Stomach (tissue), 9 donors: ENCODE measurements around the gene SCNN1B. TPM values are rescaled to one million over a fixed set of nuclear protein-coding genes. Genes with fewer than 3 reads are reported as not detected.

Experiments
- DNase-seq, 2 donors: peaks; one replicate each; pipeline versions ENCODE4 v3.0.0 to v3.0.0-alpha.2; 2013 to 2019
- H3K27ac ChIP-seq, 5 donors: fragments of 200-600 bp in 4 of 5; sonication (generic) in 4 of 5; one replicate each; pipeline ENCODE4 v1.5.1; 2013 to 2019; ENCODE audit warnings: mild to moderate bottlenecking in 1 of 5, moderate library complexity in 1 of 5
- H3K27me3 ChIP-seq, 3 donors: fragments of 200-600 bp; sonication (generic); one replicate each; pipeline ENCODE4 v1.5.1; 2017 to 2019; ENCODE audit warnings: mixed run types in 1 of 3
- H3K36me3 ChIP-seq, 4 donors: fragments of 200-600 bp; sonication (generic); 1 replicate in 3 of 4; 2 replicates in 1 of 4; pipeline ENCODE4 v1.5.1; 2016 to 2019
- H3K4me1 ChIP-seq, 4 donors: fragments of 200-600 bp; sonication (generic); one replicate each; pipeline ENCODE4 v1.5.1; 2016 to 2019
- H3K4me3 ChIP-seq, 4 donors: fragments of 200-600 bp; sonication (generic) in 3 of 4; one replicate each; pipeline ENCODE4 v1.5.1; 2016 to 2019; ENCODE audit warnings: mild to moderate bottlenecking in 1 of 4
- H3K9me3 ChIP-seq, 4 donors: fragments of 200-600 bp; sonication (generic); one replicate each; pipeline ENCODE4 v1.5.1; 2016 to 2019
- CTCF ChIP-seq, 7 experiments: fragments of 450-650 bp in 4 of 7; fragments of 200-600 bp in 3 of 7; sonication (generic) in 3 of 7; IDR thresholded peaks; one replicate each; pipeline ENCODE4 v1.5.1; 2016 to 2019; ENCODE audit warnings: antibody characterized with exemption in 7 of 7, control low read depth in 2 of 7, mild to moderate bottlenecking in 1 of 7
- EP300 ChIP-seq: sonication (generic); formaldehyde crosslinking; IDR thresholded peaks from one replicate; pipeline ENCODE4 v1.6.1; 2017; ENCODE audit warnings: antibody characterized with exemption
- POLR2A ChIP-seq, 4 donors: fragments of 450-650 bp; IDR thresholded peaks; one replicate each; pipeline ENCODE4 v1.6.1; 2016; ENCODE audit warnings: antibody characterized with exemption in 4 of 4, control low read depth in 2 of 4, mild to moderate bottlenecking in 1 of 4, moderate library complexity in 1 of 4
- POLR2AphosphoS5 ChIP-seq, 3 donors: sonication (generic); formaldehyde crosslinking; IDR thresholded peaks; one replicate each; pipeline ENCODE4 v1.6.1; 2016; ENCODE audit warnings: antibody characterized with exemption in 3 of 3
- WGBS, 5 donors: extraction: QIAGEN DNeasy Blood & Tissue Kit in 3 of 5; methylation state at CpG; one replicate each; pipeline versions ENCODE4 v1.1.5 to v1.1.7; 2013 to 2018; 5-methylcytosine and 5-hydroxymethylcytosine counted together
- intact Hi-C: fragments of 100-400 bp; cut with DNase I; formaldehyde crosslinking; loops from one replicate; pipeline ENCODE4 v1.15.1; 2023; ENCODE audit warnings: low total_unique reads
- polyA plus RNA-seq, 3 donors: library from polyadenylated mRNA; stranded (reverse); fragments of 200-250 nt; gene quantifications; one replicate each; pipeline ENCODE4 v1.2.3, GENCODE V29; 2013
- total RNA-seq, 5 donors: library from RNA; depleted of rRNA; stranded (reverse); fragments of >200 nt; gene quantifications; one replicate each; pipeline versions ENCODE4 v1.1.0 to v1.2.3, GENCODE V29; 2014 to 2016
- donor health status: healthy with polysubstance abuse.
- donor health status: Bipolar disorder and iron deficiency.
- donor health status: healthy.

Gene SCNN1B
- total and polyA plus RNA-seq, 8 donors: 4.1 to 97.3 (median 21.8) TPM

DNA sequence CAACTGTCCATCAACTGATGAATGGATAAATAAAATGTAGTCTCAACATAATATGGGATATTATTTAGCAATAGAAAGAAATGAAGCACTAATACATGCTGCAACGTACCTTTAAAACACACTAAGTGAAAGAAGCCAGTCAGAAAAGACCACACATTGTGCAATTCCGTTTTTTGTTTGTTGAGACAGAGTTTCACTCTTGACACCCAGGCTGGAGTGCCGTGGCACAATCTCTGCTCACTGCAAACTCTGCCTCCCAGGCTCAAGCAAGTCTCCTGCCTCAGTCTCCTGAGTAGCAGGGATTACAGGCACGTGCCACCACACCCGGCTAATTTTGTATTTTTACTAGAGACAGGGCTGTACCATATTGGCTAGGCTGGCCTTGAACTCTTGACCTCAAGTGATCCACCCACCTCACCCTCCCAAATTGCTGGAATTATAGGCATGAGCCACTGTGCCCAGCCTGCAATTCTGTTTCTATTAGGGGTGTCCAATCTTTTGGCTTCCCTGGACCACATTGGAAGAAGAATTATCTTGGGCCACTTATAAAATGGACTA, 40.1 kb downstream of the SCNN1B start:
- no peak for DNase-seq
- Histone ChIP-seq H3K27ac (no peak overlapping the region), H3K9me3 (no peaks in the 10 kb centered on the region), H3K27me3 (peaks cover 0 to 7% (median 0%) of the 10 kb centered on the region in 3 donors), H3K4me3 (no peak overlapping the region), H3K4me1 (no peaks in the 10 kb centered on the region), H3K36me3 (no peaks in the 10 kb centered on the region)
- 54 to 73% (median 61%) methylated on average over 5 of the region's 5 CpGs for WGBS, 5 donors
- TF ChIP-seq POLR2A (IDR thresholded peaks at IDR 0.05) (no peak), EP300 (no peak), CTCF (IDR thresholded peaks at IDR 0.05) (no peak), POLR2AphosphoS5 (IDR thresholded peaks at IDR 0.05) (no peak)
- intact Hi-C loops: no loop called here

DNA sequence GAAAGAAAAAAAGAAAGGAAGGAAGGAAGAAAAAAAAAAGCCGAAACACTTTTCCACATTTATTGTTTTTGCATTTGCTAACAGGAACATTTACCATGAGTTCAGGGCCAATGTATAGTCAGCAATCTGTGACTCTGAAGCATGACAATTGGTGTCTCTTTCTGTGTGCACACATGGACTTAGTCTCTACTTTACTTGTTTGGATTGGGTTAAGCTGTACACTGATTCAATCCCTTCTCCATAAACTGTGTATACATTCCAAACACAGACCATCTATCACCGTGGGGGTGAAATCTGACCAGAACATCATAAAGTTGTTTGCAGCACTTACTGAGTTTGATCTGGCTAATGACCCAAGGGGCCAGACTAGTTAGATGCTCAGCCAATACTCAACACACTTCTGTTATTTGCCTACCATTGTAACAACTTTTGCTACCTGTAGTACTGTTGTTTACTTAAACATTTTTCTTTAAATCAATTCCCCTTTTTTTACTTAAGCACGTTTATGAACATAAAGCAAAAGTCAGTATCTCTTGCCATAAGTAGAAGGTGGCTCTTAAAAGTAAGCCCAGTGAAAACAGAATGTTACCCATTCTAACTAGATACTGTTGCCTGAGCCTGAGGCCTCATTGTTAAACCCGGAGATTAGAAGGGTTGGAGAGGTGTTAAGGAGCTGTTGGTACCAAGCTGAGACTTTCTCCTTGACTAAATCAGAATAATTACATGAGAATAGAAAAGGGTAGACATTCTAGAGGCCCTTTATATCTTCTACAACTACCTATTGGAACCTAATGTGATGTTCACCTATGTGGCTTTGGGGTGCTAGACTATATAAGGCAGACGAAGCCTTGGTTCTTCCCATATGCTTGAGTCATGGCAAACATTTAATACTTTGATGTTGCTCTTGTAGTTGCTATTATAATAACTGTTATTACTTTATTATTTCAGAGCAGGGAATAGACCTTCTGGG, 41.8 kb downstream of the SCNN1B start:
- TF ChIP-seq POLR2AphosphoS5 (IDR thresholded peaks at IDR 0.05) (no peak), POLR2A (IDR thresholded peaks at IDR 0.05) (no peak), CTCF (IDR thresholded peaks at IDR 0.05) (no peak), EP300 (no peak)
- WGBS, 5 donors: 48 to 62% (median 49%) methylated on average over 5 of the region's 5 CpGs
- Histone ChIP-seq H3K27me3 (peaks cover 0 to 14% (median 0%) of the 10 kb centered on the region in 3 donors), H3K27ac (no peak overlapping the region), H3K36me3 (no peaks in the 10 kb centered on the region), H3K9me3 (no peaks in the 10 kb centered on the region), H3K4me3 (no peak overlapping the region), H3K4me1 (no peaks in the 10 kb centered on the region)
- no peak for DNase-seq
- intact Hi-C loops: no loop called here

DNA sequence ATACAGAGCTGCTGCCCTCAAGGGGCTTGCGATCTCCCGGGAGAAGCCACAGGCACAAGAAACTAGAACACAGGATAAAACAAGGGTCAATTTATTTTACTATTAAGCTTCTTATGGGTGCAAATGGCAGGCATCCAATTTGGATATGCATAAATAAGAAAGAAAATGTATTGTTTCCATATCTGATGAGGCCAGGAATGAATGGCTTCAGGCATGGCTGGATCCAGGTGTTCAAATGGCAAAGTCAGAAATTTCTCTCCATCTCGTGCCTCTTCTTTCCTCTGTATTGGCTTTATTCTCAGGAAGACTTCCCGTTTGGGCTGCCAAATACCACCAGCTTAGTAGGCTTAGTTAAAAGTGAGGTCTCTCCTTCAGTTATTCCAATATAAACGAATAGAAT, 43.1 kb downstream of the SCNN1B start:
- H3K9me3 ChIP-seq: no peaks in the 10 kb centered on the region
- no peak for DNase-seq
- peaks cover 0 to 18% (median 0%) of the 10 kb centered on the region in 3 donors for H3K27me3 ChIP-seq
- H3K4me1 ChIP-seq: no peaks in the 10 kb centered on the region
- no peaks in the 10 kb centered on the region for H3K36me3 ChIP-seq
- H3K27ac ChIP-seq: no peak overlapping the region
- intact Hi-C loops: no loop called here
- H3K4me3 ChIP-seq: no peak overlapping the region
- WGBS, 5 donors: 76 to 86% (median 81%) methylated on average over 5 of the region's 5 CpGs
- TF ChIP-seq POLR2A (IDR thresholded peaks at IDR 0.05) (no peak), EP300 (no peak), POLR2AphosphoS5 (IDR thresholded peaks at IDR 0.05) (no peak), CTCF (IDR thresholded peaks at IDR 0.05) (no peak)

GRCh38 chr16:23348579-23349469, 46.7 kb downstream of the SCNN1B start:
- Histone ChIP-seq H3K27ac (no peak overlapping the region), H3K4me1 (no peaks in the 10 kb centered on the region), H3K36me3 (no peaks in the 10 kb centered on the region), H3K9me3 (no peaks in the 10 kb centered on the region), H3K27me3 (peaks cover 0 to 23% (median 0%) of the 10 kb centered on the region in 3 donors), H3K4me3 (no peak overlapping the region)
- WGBS, 5 donors: 59 to 68% (median 63%) methylated on average over 15 to 18 of the region's 18 CpGs
- intact Hi-C loops: no loop called here
- TF ChIP-seq CTCF (IDR thresholded peaks at IDR 0.05) (no peak), EP300 (no peak), POLR2AphosphoS5 (IDR thresholded peaks at IDR 0.05) (no peak), POLR2A (IDR thresholded peaks at IDR 0.05) (no peak)
- DNase-seq: no peak
